Retinal pigment epithelial cell (primary cell): Measurements from ENCODE around the gene TMEM50A.
"Not testable (repeated sequence)": the region's sequence is repeated elsewhere in the genome, so short reads cannot be mapped to it uniquely, and the experiment has no call there.

ENCODE experiments used
- DNase-seq: peaks from one replicate; pipeline ENCODE4 v3.0.0-alpha.2; 2010; ENCODE audit warnings: low read depth
- H3K4me3 ChIP-seq: 2 replicates; pipeline ENCODE4 v1.5.1; 2011; ENCODE audit warnings: mild to moderate bottlenecking, low read length, control low read depth, moderate library complexity
- TF ChIP-seq, protein P1 (sequence below): conservative IDR thresholded peaks from 2 replicates; pipeline ENCODE4 v1.5.1; 2011; ENCODE audit warnings: low read depth, low read length, control low read depth, inconsistent platforms

Gene TMEM50A

DNA sequence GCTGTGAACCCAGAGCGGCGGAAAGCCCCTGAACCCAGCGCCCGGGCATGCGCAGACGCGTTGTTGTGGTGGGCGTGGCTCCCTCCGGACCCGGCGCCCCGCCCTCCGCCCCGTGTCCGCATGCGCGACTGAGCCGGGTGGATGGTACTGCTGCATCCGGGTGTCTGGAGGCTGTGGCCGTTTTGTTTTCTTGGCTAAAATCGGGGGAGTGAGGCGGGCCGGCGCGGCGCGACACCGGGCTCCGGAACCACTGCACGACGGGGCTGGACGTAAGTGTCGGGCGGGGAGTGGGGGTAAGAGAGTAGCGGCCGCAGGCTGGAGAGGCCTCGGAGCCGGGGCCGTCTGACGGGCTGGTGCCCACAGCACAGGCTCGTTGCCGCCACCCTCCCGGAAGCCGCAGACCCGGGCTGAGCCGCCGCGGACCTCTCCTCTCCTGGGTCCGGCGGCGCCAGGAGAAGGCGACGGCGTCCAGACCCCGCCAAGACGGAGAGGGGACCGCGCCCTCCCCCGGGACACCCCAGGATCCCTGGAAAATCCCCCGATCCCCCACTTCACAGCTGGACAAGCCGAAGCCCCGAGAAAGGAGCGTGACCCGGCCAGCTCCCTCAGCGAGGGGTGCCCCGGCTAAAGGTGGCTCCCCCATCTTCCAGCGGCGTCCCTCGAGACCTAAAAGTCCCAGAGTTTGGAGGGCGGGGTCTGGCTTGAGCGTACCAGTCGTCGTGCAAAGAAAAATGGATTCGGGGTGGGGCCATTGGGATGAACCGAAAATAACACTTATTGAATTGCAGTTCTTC lies at the start of gene TMEM50A:
Gene TMEM50A (plus strand): TSS at position 147 of the 794 bp plus-strand sequence. CDS start 2,153 bp downstream, outside the sequence.
- TF ChIP-seq, protein P1, sequence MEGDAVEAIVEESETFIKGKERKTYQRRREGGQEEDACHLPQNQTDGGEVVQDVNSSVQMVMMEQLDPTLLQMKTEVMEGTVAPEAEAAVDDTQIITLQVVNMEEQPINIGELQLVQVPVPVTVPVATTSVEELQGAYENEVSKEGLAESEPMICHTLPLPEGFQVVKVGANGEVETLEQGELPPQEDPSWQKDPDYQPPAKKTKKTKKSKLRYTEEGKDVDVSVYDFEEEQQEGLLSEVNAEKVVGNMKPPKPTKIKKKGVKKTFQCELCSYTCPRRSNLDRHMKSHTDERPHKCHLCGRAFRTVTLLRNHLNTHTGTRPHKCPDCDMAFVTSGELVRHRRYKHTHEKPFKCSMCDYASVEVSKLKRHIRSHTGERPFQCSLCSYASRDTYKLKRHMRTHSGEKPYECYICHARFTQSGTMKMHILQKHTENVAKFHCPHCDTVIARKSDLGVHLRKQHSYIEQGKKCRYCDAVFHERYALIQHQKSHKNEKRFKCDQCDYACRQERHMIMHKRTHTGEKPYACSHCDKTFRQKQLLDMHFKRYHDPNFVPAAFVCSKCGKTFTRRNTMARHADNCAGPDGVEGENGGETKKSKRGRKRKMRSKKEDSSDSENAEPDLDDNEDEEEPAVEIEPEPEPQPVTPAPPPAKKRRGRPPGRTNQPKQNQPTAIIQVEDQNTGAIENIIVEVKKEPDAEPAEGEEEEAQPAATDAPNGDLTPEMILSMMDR = no peak
- peak within 1 kb of the TSS; percentile 90 for H3K4me3 ChIP-seq
- DNase-seq = peak; percentile 46

DNA sequence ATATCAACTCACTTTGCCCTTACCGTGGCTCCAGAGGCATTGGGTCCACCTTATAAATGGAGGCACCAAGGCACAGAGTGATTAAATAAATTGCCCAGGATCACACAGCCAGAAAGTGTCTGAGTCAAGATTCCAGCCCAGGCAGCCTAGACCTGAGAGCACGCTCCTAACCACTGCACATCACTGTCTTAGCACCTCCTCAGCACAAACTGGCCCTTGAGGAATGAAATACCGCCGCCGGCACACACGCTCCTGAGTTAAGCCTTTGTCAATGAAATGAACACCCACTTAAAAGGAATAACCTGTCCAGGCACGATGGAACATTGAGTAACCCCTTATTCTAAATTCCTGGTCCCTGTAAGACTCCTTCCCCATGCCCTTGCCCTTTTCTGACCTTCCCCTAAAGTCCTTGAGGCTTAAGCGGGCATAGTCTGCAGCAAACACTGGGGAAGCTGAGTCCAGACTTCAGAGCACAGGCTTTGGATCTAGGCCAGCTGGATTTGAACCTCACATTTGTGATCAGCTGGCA lies 49.5 kb upstream of the TMEM50A start:
- H3K4me3 ChIP-seq, DNase-seq: not testable (repeated sequence)

DNA sequence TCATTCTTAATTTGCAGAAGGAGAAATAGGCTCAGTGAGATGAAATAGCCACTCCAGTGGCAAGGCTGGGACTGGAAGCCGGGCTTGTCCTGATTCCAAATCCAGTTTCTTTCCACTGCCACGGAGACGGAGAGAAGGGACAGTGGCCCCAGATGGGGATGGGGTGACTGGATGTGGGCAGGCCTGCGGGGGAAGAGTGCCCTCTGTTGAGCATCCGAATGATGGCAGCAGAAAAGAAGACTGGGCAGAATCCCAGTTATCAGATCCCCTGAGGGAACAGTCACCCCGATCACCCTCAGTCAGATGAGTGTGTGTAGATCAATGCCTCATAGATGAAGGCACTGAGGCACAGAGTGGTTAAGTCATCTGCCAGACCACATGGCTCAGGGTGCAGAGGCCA lies 48.1 kb upstream of the TMEM50A start:
- H3K4me3 ChIP-seq, DNase-seq: not testable (repeated sequence)
- TF ChIP-seq, protein P1 = peak; percentile 8

DNA sequence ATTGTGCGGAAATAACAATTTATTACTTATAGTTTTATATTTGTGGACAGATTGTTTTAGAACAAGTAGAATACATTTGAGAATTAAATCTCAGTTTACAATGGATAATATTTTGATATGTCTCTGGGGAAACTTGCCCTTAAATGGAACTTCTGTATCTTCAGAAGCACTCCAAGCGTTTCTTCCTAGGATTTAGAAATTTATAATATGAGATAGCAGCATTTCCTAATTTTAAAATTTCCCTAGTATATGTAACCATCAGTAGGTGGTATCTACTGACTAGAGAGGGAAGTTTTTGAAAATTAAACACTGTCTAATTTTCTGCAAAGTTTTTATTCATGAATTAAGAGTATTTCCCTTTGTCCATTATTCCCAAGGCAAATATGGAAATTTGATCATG lies 44.7 kb upstream of the TMEM50A start:
- not testable (repeated sequence) for H3K4me3 ChIP-seq, DNase-seq

DNA sequence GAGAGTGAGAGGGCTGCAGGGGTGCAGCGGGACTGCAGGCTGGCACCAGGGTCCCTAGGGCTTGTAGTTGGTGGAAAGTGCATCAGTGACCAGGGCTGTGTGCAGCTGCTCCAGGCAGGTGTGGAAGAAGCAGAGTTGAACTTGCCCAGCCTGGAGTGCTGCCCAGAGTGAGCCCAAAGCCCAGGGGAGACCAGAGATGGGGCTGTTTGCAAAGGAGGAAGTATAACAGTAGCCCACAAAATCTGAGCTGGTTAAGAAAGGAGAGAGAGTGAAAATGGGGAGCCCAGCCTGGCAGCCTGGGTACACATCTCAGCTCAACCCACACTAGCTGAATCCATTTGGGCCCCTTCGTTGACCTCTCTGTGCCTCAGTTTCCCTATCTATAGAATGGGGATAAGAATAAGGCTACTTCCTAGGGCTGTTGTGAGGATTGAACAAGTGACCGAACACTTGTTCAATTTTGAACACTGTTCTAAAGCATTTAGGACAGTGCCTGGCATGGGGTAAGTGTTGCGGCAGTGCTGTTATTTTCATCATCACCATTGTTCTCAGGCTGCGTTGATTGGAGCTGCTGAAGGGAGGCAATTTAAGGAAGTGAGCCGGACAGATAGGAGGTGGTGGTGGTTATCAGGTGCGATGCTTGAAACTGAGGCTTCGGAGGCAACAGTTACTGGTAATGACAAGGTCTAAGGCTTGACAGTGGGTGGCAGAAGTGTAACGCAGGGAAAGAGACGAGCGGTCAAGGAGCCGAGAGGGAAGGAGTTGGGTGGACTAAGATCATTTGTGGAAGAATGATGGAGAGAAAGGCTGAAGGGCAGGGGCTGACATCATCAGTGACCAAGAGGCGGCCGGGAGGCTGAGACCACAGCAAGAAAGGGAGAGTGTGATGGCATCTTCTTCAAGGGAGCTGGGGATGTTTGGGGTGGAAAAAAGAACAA lies 43.0 kb upstream of the TMEM50A start:
- DNase-seq, H3K4me3 ChIP-seq: not testable (repeated sequence)

DNA sequence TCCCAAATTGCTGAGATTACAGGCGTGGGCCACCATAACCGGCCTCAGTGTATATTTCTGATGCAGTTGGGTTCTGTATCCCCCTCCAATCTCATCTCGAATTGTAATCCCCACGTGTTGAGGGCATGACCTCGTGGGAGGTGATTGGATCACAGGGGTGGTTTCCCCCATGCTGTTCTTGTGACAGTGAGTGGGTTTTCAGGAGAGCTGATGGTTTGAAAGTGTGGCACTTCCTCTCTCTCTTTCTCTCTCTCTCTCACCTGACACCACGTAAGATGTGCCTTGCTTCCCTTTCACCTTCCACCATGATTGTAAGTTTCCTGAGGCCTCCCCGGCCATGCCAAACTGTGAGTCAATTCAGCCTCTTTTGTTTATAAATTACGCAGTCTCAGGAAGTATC lies 41.6 kb upstream of the TMEM50A start:
- not testable (repeated sequence) for H3K4me3 ChIP-seq, DNase-seq

DNA sequence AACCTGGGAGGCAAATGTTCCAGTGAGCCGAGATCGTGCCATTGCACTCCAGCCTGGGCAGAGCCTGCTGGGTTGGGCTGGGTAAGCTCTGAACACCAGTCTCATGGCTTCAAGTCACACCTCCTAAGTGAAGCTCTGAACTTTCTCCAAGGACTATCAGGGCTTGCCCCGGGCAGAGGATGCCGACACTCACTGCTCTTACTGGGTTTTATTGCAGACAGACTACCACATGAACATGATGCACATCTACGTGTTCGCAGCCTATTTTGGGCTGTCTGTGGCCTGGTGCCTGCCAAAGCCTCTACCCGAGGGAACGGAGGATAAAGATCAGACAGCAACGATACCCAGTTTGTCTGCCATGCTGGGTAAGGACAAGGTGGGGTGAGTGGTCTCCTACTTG lies 37.4 kb upstream of the TMEM50A start:
- not testable (repeated sequence) for H3K4me3 ChIP-seq, DNase-seq

DNA sequence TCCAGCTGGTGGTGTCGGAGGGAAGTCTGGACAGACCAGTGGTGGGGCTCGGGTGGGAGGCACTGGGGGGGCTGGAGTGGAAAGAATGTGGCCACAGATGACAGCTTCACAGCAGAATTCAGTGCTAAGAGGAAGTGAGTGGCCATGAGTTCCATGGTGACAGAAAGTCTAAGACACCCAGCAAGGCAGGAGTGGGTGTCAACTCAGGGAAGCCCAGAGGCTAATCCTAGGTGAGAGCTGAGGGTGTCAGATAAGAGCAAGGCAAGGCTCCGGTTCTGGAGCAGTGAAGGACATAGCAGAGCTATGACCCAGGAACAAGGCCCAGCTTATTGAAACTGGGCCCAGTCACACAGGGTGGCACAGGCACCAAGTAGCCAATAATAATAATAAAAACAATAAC lies 35.8 kb upstream of the TMEM50A start:
- not testable (repeated sequence) for DNase-seq, H3K4me3 ChIP-seq

DNA sequence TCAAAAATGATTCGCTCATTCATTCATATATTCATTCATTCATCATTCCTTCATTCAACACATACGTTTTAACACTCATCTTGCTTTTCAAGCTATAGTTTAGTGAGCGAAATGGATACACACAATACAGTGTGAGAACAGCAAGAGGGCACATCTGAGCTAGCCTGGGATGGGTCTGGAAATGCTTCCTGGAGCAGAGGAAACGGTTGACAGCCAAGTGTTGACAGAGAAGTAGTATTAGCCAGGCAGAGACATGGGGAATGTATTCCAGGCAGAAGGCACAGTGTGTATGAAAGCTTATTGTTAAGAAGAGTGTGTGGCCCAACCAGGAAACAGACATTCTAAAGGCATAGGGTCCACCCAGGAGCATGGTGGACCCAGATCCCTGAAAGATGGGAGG lies 33.2 kb upstream of the TMEM50A start:
- not testable (repeated sequence) for H3K4me3 ChIP-seq, DNase-seq

DNA sequence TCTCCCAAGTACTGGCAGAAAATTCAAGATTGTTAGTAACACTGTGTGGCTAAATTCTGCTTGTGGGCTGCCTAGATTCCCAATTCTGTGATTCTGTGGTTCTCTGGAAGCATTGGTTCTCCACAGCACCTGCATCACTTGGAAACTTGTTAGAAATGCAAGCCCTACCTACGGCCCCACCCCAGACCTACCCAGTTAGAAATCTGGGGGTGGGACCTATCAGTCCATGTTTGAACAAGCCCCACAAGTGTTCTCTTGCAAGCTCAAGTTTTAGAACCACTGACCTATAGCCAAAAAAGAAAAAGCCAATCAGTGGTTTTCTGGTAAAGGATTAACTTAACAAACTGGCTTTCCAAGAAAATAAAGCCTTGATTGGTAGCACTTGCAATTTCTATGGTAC lies 30.0 kb upstream of the TMEM50A start:
- not testable (repeated sequence) for H3K4me3 ChIP-seq, DNase-seq

DNA sequence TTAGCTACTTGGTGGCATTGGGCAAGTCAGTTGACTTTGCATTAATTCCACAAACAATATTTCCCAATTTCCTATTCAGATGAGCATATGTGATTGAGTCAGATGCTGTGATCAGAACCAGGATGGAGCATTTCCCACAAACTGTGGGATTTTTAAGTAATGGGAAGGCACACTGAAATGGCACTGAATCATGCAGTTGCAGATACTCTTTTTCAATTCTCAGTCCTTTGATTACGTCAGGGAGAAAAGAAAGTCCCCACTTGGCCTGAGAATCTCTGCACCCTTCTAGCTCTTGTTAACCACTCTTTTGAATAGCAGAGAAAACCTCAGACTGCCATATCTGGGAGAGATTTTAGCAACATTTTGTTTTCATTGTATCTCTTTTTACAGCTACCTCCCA lies 29.0 kb upstream of the TMEM50A start:
- not testable (repeated sequence) for DNase-seq, H3K4me3 ChIP-seq

DNA sequence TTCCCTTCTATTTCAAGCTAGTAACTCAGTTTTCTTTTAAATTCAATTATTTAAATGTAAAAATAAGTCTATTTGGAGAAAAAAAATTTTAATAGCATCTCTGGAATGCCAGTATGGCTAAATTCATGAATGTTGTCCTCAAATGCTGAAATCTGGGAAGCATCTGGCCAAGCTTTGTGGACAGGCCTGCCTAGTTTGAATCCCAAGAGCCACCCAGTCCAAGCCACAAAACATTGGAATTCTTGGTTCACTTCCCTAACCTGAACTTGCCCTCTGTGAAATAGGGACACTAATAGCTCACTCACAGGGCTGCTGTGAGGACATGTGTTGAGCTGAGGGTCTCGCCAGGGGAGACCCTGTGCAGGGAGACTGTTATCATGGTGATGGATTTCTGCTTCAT lies 28.6 kb upstream of the TMEM50A start:
- not testable (repeated sequence) for H3K4me3 ChIP-seq, DNase-seq

DNA sequence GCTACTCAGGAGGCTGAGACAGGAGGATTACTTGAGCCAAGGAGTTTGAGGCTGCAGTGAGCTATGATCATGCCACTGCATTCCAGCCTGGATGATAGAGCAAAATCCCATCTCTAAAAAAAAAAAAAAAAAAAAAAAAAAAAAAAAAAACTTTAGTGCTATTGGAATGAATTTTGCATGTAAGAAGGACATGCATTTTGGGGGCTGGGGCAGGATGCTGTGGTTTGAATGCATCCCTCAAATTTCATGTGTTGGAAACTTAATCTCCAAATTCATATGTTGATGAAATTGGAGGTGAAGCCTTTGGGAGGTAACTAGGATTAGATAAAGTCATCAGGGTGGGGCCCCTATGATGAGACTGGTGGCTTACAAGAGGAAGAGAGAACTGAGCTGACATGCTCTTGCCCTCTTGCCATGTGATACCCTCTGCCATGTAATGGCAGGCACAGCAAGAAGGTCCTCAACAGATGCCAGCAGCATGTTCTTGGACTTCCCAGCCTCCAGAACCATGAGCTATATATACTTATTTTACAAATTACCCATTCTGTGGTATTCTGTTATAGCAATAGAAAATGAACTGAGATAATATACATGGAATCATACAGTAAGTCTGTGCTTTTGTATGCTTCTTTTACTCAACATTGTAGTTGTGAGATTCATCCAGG lies 25.2 kb upstream of the TMEM50A start:
- not testable (repeated sequence) for H3K4me3 ChIP-seq, DNase-seq

DNA sequence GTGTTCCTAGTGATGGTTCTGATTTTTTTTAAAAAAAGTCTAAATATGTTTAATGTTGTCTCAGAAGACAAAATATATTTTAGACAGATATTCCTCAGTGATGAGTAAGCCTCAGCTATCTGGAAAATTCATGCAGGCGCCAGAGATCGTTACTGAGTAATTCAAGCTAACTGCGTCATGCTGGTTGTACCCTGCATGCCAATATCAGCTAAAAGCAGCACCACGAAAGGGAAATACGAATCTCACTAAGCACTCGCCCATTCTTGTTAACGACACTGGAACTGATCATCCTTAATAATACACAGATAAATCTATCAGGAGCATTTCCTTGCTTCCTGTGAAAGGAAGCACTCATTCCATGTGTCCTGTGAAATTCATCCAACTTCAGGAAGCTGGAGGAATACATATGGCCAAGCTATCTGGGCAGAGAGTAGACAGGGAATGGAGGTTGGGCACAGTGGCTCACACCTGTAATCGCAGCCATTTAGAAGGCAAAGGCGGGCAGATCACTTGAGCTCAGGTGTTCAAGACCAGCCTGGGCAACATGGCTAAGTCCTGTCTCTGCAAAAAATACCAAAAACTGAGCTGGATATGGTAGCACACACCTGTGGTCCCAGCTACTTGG lies 17.7 kb upstream of the TMEM50A start:
- H3K4me3 ChIP-seq = not testable (repeated sequence)
- peak; percentile 35 for DNase-seq

DNA sequence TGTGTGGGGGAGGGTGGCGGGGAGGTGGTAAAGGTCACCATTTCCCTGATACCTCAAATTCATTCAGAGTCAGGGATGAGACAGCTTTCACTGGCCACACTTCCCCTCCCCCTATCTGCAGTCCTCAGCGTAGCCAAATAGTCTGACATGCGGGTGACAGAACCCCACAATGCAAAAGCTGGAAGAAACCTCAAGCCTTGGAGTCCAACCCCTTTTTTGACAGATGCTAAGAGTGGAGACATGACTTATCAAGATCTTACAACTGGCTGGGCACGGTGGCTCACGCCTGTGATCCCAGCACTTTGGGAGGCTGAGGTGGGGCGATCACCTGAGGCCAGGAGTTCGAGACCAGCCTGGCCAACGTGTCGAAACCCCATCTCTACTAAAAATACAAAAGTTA lies 16.0 kb upstream of the TMEM50A start:
- DNase-seq = not testable (repeated sequence)

DNA sequence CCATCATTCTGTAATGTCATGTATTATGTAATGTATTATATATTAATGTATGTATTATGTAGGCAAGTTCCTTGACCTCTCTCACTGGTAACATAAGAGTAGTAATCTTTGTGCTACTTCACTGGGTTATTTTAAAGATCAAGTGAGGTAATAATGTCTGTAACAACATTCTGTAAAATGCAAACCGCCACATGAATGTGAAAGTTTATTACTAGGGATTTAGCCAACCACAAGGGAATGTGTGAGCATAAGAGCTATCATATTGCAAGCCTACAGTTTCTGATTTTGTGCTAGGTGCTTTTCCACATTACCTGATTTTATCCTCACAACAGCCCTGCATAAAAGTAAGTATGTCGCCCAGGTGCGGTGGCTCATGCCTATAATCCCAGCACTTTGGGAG lies 13.7 kb upstream of the TMEM50A start:
- DNase-seq, H3K4me3 ChIP-seq: not testable (repeated sequence)

More for the DNA sequence above, 16.0 kb upstream of the TMEM50A start:
- not testable (repeated sequence) for H3K4me3 ChIP-seq
